ENCODE results near the gene PRKCA. TPM values are rescaled to one million over a fixed set of nuclear protein-coding genes. Genes with fewer than 3 reads are reported as not detected.

Gene PRKCA
- total RNA-seq, 2 donors from 2014 or later, result 6.5 to 6.6 TPM

DNA sequence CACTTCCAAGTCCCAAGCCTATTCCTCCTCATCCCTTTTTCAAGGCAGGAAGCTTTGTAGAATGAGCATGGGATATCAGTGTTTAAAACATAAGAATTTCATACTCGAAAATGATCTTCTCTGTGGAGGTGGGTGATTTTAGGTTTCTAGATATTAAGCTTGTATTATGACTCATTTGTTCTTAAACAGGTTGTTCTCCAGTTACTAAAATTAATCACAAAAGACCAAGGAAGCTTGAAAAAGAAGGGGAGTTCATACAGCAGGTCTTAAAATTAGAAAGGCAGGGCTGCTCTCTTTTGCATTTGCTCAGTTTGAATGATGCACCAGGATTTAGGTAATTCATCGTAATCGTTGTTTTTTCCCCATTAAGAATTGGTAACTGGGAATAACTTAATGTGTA is 208.7 kb downstream of the PRKCA start:
- Histone ChIP-seq H3K9me3 (no peaks in the 10 kb centered on the region), H3K4me1 (peaks cover 26% of the 10 kb centered on the region), H3K4me3 (no peak overlapping the region), H3K36me3 (replicated peaks in 1 of 2; ENCODE audit: insufficient read depth in 1 of 2, low read depth in 2 of 2) (no peaks in the 10 kb centered on the region), H3K27me3 (no peaks in the 10 kb centered on the region), H3K27ac (no peak overlapping the region)
- TF ChIP-seq POLR2A (IDR thresholded peaks at IDR 0.05), result no peak
- TF ChIP-seq, protein P1, sequence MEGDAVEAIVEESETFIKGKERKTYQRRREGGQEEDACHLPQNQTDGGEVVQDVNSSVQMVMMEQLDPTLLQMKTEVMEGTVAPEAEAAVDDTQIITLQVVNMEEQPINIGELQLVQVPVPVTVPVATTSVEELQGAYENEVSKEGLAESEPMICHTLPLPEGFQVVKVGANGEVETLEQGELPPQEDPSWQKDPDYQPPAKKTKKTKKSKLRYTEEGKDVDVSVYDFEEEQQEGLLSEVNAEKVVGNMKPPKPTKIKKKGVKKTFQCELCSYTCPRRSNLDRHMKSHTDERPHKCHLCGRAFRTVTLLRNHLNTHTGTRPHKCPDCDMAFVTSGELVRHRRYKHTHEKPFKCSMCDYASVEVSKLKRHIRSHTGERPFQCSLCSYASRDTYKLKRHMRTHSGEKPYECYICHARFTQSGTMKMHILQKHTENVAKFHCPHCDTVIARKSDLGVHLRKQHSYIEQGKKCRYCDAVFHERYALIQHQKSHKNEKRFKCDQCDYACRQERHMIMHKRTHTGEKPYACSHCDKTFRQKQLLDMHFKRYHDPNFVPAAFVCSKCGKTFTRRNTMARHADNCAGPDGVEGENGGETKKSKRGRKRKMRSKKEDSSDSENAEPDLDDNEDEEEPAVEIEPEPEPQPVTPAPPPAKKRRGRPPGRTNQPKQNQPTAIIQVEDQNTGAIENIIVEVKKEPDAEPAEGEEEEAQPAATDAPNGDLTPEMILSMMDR (IDR thresholded peaks at IDR 0.05), result no peak
- WGBS, 2 donors, result 85% methylated on average over 3 of the region's 3 CpGs
- DNase-seq (no peak), ATAC-seq (no peak)
- intact Hi-C loops (cut with DNase I), result no loop called here

DNA sequence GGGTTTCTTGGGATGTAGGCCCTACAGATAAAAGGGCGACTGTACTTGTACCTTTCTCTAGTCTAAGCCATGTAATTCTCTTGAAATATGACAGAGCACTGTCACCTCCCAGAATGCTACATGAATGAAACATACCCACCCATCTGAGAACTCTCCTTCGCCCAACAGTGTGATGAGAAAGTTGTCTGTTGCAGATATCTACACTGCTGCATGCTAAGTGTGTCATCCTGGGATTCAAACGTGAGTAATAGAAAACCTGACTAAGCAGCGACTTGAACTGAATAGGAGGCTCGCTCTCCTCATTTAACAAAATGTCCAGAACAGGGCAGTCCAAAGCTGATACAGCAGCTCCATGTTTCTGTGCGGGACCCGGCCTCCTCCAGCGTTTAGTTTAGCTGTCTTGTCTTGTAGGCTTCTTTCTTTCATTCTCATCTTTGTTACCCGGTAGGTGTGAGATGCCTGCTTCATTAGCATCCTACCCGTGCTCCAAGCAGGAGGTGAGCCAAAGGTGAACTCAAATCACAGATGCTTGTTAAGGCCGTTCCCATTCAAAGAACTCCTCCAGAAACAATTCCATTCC is 211.9 kb downstream of the PRKCA start:
- Histone ChIP-seq H3K36me3 (replicated peaks in 1 of 2; ENCODE audit: insufficient read depth in 1 of 2, low read depth in 2 of 2) (no peaks in the 10 kb centered on the region), H3K27ac (no peak overlapping the region), H3K27me3 (no peaks in the 10 kb centered on the region), H3K4me1 (peaks cover 3% of the 10 kb centered on the region), H3K9me3 (no peaks in the 10 kb centered on the region), H3K4me3 (no peak overlapping the region)
- TF ChIP-seq POLR2A (IDR thresholded peaks at IDR 0.05), result no peak
- TF ChIP-seq, protein P1 (IDR thresholded peaks at IDR 0.05), result no peak
- ATAC-seq, result no peak
- intact Hi-C loops (cut with DNase I), result no loop called here
- no peak for DNase-seq
- 80 to 82% methylated on average over 11 of the region's 11 CpGs for WGBS, 2 donors

DNA sequence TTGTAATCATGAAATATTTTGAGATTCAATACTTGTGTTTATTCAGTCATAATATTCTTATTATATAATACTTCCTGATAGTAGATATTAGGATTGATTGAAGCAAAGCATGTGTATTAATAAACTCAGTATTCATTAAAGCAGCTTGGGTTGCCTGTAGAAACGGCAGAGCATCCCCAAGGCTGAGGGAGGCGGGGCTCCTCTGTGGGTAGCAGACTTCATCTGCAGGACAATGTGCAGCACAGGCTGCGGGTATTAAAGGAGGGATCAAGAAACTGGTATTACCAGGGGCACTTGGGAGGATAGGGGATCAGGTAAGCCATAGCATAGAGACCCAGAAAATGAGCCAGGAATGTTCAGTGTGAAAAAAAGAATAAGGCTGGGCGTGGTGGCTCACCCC is 213.6 kb downstream of the PRKCA start:
- WGBS, 2 donors, result 89% methylated on average over 4 of the region's 4 CpGs
- Histone ChIP-seq H3K9me3 (no peaks in the 10 kb centered on the region), H3K4me3 (no peak overlapping the region), H3K4me1 (no peaks in the 10 kb centered on the region), H3K27ac (no peak overlapping the region), H3K36me3 (replicated peaks in 1 of 2; ENCODE audit: insufficient read depth in 1 of 2, low read depth in 2 of 2) (no peaks in the 10 kb centered on the region), H3K27me3 (no peaks in the 10 kb centered on the region)
- intact Hi-C loops (cut with DNase I), result no loop called here
- TF ChIP-seq, protein P1 (IDR thresholded peaks at IDR 0.05), result no peak
- TF ChIP-seq POLR2A (IDR thresholded peaks at IDR 0.05), result no peak
- ATAC-seq, result no peak
- DNase-seq, result no peak

DNA sequence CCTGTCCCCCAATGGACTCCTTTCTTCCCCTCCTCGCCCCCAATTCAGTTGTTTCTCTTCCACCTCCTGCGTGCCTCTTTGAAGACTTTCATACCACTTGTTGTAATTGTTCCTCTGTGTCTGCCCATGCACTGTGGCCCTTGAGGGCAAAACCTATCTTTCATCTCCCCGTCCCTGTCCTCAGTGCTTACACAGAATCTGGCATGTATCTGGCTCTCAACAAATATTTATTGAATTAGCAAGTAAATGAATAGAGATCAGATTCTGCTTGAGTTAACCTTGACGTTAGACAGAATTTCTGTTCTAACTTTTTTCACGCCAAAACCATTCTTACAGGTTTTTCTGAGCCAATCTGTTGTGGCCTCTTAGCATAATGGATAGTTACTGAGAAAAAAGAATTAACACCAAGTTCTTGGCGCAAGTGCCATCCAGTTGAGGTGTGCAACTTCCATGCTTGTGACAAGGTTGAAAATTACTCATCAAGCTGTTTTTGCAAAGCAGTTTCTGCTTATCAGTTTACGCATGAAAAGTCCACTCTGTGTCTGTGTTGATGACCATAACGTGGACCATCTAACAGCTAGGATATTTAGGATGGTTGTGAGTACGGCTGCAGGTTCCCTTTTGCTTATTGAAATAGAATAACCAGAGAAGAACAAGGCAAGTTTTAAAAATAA is 215.1 kb downstream of the PRKCA start:
- H3K4me1 ChIP-seq, result no peaks in the 10 kb centered on the region
- no peak overlapping the region for H3K4me3 ChIP-seq
- ATAC-seq, result no peak
- H3K27ac ChIP-seq, result no peak overlapping the region
- no peaks in the 10 kb centered on the region for H3K9me3 ChIP-seq
- TF ChIP-seq, protein P1 (IDR thresholded peaks at IDR 0.05), result no peak
- TF ChIP-seq POLR2A (IDR thresholded peaks at IDR 0.05), result no peak
- H3K27me3 ChIP-seq, result no peaks in the 10 kb centered on the region
- intact Hi-C loops (cut with DNase I), result no loop called here
- H3K36me3 ChIP-seq (replicated peaks in 1 of 2; ENCODE audit: insufficient read depth in 1 of 2, low read depth in 2 of 2), result no peaks in the 10 kb centered on the region
- WGBS, 2 donors, result 58 to 63% methylated on average over 9 of the region's 9 CpGs
- DNase-seq, result no peak

DNA sequence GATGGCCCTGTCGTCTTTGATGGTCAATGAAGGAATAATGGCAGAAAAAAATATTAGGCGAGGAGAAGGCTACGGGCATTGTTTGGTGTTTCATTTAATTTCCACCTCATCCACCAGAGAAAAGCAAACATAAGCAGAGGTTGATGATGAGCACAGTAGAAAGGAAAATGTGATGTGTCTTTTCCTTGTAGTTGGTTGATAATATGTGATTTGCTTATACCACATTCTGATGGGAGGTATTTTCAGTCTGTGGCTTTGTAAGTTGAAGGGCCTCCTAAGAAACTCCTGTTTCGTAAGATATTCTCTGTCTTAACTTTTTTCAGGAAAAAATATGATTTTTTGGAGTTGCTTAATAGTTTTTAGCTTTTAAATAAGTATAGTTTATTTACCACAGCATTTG is 215.7 kb downstream of the PRKCA start:
- Histone ChIP-seq H3K27me3 (no peaks in the 10 kb centered on the region), H3K4me3 (no peak overlapping the region), H3K4me1 (no peaks in the 10 kb centered on the region), H3K9me3 (no peaks in the 10 kb centered on the region), H3K27ac (no peak overlapping the region), H3K36me3 (replicated peaks in 1 of 2; ENCODE audit: insufficient read depth in 1 of 2, low read depth in 2 of 2) (no peaks in the 10 kb centered on the region)
- intact Hi-C loops (cut with DNase I), result no loop called here
- TF ChIP-seq POLR2A (IDR thresholded peaks at IDR 0.05), result no peak
- TF ChIP-seq, protein P1 (IDR thresholded peaks at IDR 0.05), result no peak
- ATAC-seq (no peak), DNase-seq (no peak)
- 82 to 83% methylated on average over 4 of the region's 4 CpGs for WGBS, 2 donors
